ENCODE results near the gene AQR. TPM values are rescaled to one million over a fixed set of nuclear protein-coding genes. Genes with fewer than 3 reads are reported as not detected.

Gene AQR
- polyA plus RNA-seq, 1 of the 3 experiments (the other 2 are of a cell fraction): 11.6 TPM

GRCh38 chr15:34886134-34886533 is 83.4 kb downstream of the AQR start:
- Histone ChIP-seq H3K4me2 (no peak overlapping the region), H3K4me3 (ENCODE audit: low read depth in 2 of 2, low read length in 1 of 2) (no peak overlapping the region), H3K79me2 (ENCODE audit: insufficient read depth) (no peaks in the 10 kb centered on the region), H4K20me1 (ENCODE audit: insufficient read depth) (no peaks in the 10 kb centered on the region), H3K27me3 (ENCODE audit: insufficient read depth) (no peaks in the 10 kb centered on the region), H3F3A (replicated peaks; ENCODE audit: insufficient read depth) (peaks cover 11% of the 10 kb centered on the region), H2AFZ (ENCODE audit: low read depth) (no peak overlapping the region), H3K9me3 (no peaks in the 10 kb centered on the region), H3K9ac (no peak overlapping the region), H3K36me3 (replicated peaks in 1 of 2; ENCODE audit: control insufficient read depth in 1 of 2, insufficient read depth in 2 of 2, low read length in 1 of 2) (peaks cover 71 to 84% of the 10 kb centered on the region in 2 experiments), H3K4me1 (ENCODE audit: control insufficient read depth in 1 of 2, insufficient read depth in 2 of 2, low read depth in 1 of 2, low read length in 1 of 2) (no peaks in the 10 kb centered on the region; a peak in 1 of 4 replicates), H3K9me2 (no peaks in the 10 kb centered on the region), H3K27ac (ENCODE audit: low read depth in 2 of 2, low read length in 1 of 2) (no peak overlapping the region)
- ChIA-PET POLR2A (no interaction called here), CTCF (interaction anchor here (1.1 to 1.8 kb wide), 3 partner anchors 12 to 178 kb away, joined by 4 to 5 read pairs (median 5); no protein-coding TSS in a partner anchor)
- no peak for DNase-seq
- TF ChIP-seq NFIC (IDR thresholded peaks at IDR 0.05; ENCODE audit: borderline replicate concordance): no peak
- TF ChIP-seq USF1 (IDR thresholded peaks at IDR 0.05; ENCODE audit: borderline replicate concordance, low read depth): no peak
- TF ChIP-seq IRF3 (IDR thresholded peaks at IDR 0.05; ENCODE audit: low read depth, low read length): no peak
- TF ChIP-seq POLR2AphosphoS5 (IDR thresholded peaks at IDR 0.05; ENCODE audit: low read depth, low read length): no peak
- TF ChIP-seq TEAD4 (IDR thresholded peaks at IDR 0.05; ENCODE audit: borderline replicate concordance, insufficient read depth): no peak
- no peak for TF ChIP-seq MXI1 (IDR thresholded peaks at IDR 0.05; ENCODE audit: low read depth, low read length)
- TF ChIP-seq RFX5 (IDR thresholded peaks at IDR 0.05; ENCODE audit: low read length): no peak
- no peak for TF ChIP-seq JUND (IDR thresholded peaks at IDR 0.05)
- no peak for TF ChIP-seq TAF1 (IDR thresholded peaks at IDR 0.05; ENCODE audit: borderline replicate concordance, low read depth, low read length)
- no peak for TF ChIP-seq SIN3A (IDR thresholded peaks at IDR 0.05; ENCODE audit: borderline replicate concordance, low read depth, low read length)
- no peak for TF ChIP-seq FOXM1 (IDR thresholded peaks at IDR 0.05; ENCODE audit: low read depth)
- TF ChIP-seq MEF2A (IDR thresholded peaks at IDR 0.05; ENCODE audit: borderline replicate concordance, low read depth): no peak
- no peak for TF ChIP-seq GATA2 (CRISPR knock-in tag; IDR thresholded peaks at IDR 0.05)
- TF ChIP-seq MAX (IDR thresholded peaks at IDR 0.05; ENCODE audit: low read depth): no peak
- TF ChIP-seq REST (IDR thresholded peaks at IDR 0.05; ENCODE audit: low read depth, low read length): no peak
- TF ChIP-seq GABPA (IDR thresholded peaks at IDR 0.05; ENCODE audit: low read depth): no peak
